ENCODE data around the gene RLF. TPM values are rescaled to one million over a fixed set of nuclear protein-coding genes. Genes with fewer than 3 reads are reported as not detected.
A peak's percentile ranks its signal among the peaks of the same experiment; 100 is the strongest.

RLF gene
- total RNA-seq, 2 donors from 2014 or later = 23.6 to 26.1 TPM

- ATAC-seq = no peak
These were observed 87.2 kb downstream of the RLF start for GRCh38 chr1:40248412-40248811.

DNA sequence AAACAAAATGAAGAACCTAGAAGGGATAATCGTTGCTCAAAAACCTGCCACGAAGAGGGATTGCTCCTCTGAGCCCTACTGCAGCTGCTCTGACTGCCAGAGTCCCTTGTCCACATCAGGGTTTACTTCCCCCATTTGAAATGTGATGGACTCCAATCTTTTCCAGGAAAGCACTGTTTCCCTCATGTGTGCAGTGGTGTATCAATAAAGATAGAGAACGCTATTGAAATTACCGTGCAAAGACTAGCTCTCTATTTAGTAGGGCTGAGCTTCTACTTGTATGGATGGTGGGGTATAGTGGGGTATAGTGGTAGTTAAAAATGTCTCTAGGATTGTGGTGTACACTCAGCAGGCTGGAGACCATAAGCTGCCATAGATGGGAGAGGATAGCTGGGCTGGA lies 90.3 kb downstream of the RLF start:
- ATAC-seq = no peak
- DNase-seq (ENCODE audit: low spot score in 2 of 2) = no peak
- Mint-ChIP-seq H3K27ac (no peak overlapping the region), H3K36me3 (no peaks in the 10 kb centered on the region), H3K9me3 (no peaks in the 10 kb centered on the region)

More at GRCh38 chr1:40248412-40248811, 87.2 kb downstream of the RLF start:
- no peak for DNase-seq (ENCODE audit: low spot score in 2 of 2)
- Mint-ChIP-seq H3K36me3 (no peaks in the 10 kb centered on the region), H3K9me3 (no peaks in the 10 kb centered on the region), H3K27ac (no peak overlapping the region)

DNA sequence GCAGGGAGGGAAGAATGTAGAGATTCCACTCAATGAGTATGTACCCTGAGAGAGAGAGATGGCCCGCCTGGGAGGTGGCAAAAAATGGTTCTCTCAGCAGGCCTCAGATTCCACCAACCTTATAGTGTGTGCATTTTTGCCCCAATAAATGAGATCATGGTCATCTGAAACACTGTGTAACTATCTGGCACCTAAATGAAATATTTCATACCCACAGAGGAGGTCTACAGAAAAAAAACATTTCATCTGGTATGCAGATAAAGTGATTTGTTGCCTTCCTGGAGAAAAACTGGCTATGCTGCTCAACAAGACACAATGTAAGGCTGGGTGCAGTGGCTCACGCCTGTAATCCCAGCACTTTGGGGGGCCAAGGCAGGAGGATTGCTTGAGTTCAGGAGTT lies 91.4 kb downstream of the RLF start:
- DNase-seq (ENCODE audit: low spot score in 2 of 2) = no peak
- H3K9me3 Mint-ChIP-seq = no peaks in the 10 kb centered on the region
- no peak overlapping the region for H3K27ac Mint-ChIP-seq
- H3K36me3 Mint-ChIP-seq = peaks cover 4 to 5% of the 10 kb centered on the region in 2 donors
- no peak for ATAC-seq

DNA sequence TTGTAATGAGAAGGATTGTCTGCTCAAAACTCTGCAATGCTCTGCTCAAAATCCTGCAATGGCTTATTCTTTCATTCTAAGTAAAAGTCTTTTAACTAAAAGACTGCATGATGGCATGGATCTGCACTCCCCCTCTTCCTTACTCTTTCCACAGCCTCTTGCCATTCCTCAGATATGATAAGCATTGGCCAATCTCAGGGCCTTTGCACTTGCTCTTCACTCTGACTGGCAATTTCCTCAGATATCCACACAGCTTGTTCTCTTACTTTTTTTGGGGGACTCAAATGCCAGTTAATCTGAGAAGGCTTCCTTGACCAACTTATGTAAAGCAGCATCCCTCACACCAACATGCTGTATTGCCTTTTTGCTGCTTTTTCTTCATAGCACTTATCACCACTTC lies 94.0 kb downstream of the RLF start:
- ATAC-seq = no peak
- DNase-seq (ENCODE audit: low spot score in 2 of 2) = no peak
- Mint-ChIP-seq H3K9me3 (no peaks in the 10 kb centered on the region), H3K36me3 (peaks cover 8 to 14% of the 10 kb centered on the region in 2 donors), H3K27ac (no peak overlapping the region)

- Mint-ChIP-seq H3K36me3 (peaks cover 15 to 16% of the 10 kb centered on the region in 2 donors), H3K9me3 (no peaks in the 10 kb centered on the region), H3K27ac (peak overlapping the region; percentile 99 to 100)
- no peak for ATAC-seq
- no peak for DNase-seq (ENCODE audit: low spot score in 2 of 2)
These were observed 95.4 kb downstream of the RLF start for GRCh38 chr1:40256401-40257084.

DNA sequence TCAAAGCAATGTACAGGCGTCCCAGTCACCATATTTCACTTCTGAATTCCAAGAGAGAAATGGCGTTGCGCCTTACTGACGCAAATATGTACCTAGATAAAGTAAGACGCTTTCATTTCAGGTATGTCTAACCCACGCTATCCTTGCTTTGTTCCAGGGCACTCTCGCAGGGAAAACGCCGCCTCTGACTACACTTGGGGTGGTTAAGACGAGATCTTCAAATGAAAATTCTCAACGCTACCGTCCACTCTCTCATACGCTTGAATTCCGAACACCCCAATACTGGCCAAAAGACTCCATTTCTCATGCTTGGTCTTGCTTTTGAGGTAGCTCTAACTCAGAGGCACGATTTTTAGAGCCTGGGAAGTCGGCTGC lies 96.1 kb downstream of the RLF start:
- Mint-ChIP-seq H3K9me3 (no peaks in the 10 kb centered on the region), H3K27ac (peak overlapping the region; percentile 99 to 100), H3K36me3 (peaks cover 16 to 21% of the 10 kb centered on the region in 2 donors)
- peak; percentile 35 to 41 for ATAC-seq
- DNase-seq (ENCODE audit: low spot score in 2 of 2) = no peak

- peak within 1 kb of the TSS; percentile 99 to 100 for H3K27ac Mint-ChIP-seq
- H3K9me3 Mint-ChIP-seq = no peaks in the 10 kb centered on the region
- DNase-seq (ENCODE audit: low spot score in 2 of 2) (peak; percentile 92 to 93), ATAC-seq (peak; percentile 92 to 98)
- H3K36me3 Mint-ChIP-seq = peaks cover 20 to 26% of the 10 kb centered on the region in 2 donors
These were observed 96.7 kb downstream of the RLF start, which contains the start of gene ZMPSTE24 for GRCh38 chr1:40257688-40258444. ZMPSTE24 (plus strand) TSS chr1:40258236; CDS start chr1:40258272, 36 bp downstream.

GRCh38 chr1:40258445-40258769 lies 97.2 kb downstream of the RLF start:
- Mint-ChIP-seq H3K27ac (peak overlapping the region; percentile 99 to 100), H3K9me3 (no peaks in the 10 kb centered on the region), H3K36me3 (peaks cover 26 to 32% of the 10 kb centered on the region in 2 donors)
- no peak for DNase-seq (ENCODE audit: low spot score in 2 of 2)
- ATAC-seq = peak in 1 of 2 donors; percentile 4

DNA sequence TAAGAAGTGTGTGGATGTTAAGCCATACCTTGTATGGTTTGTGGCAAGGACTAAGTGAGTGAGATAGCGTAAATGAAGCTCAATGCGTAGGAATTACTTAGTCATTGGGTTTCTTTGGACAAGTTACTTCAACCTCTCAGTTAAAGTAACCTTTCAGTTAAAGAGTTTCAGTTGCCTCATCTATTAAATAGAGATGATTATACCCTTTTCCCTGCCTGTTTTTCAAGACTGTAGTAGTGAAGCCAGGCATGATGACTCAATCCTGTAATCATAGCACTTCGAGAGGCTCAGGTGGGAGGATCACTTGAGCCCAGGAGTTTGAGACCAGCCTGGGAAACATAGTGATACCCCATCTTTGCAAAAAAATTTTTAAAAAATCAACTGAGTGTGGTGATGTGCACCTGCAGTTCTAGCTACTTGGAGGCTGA lies 103.2 kb downstream of the RLF start:
- ATAC-seq (peak; percentile 95 to 96), DNase-seq (ENCODE audit: low spot score in 2 of 2) (peak in 1 of 2 donors; percentile 28)
- peak overlapping the region; percentile 86 to 96 for H3K27ac Mint-ChIP-seq
- H3K36me3 Mint-ChIP-seq = peaks cover 18 to 33% of the 10 kb centered on the region in 2 donors
- H3K9me3 Mint-ChIP-seq = no peaks in the 10 kb centered on the region

GRCh38 chr1:40265298-40265697 lies 104.1 kb downstream of the RLF start:
- no peak for ATAC-seq
- peak overlapping the region in 1 of 2 donors; percentile 14 for H3K27ac Mint-ChIP-seq
- H3K36me3 Mint-ChIP-seq = peaks cover 18 to 38% of the 10 kb centered on the region in 2 donors
- H3K9me3 Mint-ChIP-seq = no peaks in the 10 kb centered on the region
- no peak for DNase-seq (ENCODE audit: low spot score in 2 of 2)

- H3K9me3 Mint-ChIP-seq = no peaks in the 10 kb centered on the region
- ATAC-seq (no peak), DNase-seq (ENCODE audit: low spot score in 2 of 2) (no peak)
- H3K36me3 Mint-ChIP-seq = peaks cover 20 to 38% of the 10 kb centered on the region in 2 donors
- H3K27ac Mint-ChIP-seq = no peak overlapping the region
These were observed 104.7 kb downstream of the RLF start for GRCh38 chr1:40265919-40266318.

DNA sequence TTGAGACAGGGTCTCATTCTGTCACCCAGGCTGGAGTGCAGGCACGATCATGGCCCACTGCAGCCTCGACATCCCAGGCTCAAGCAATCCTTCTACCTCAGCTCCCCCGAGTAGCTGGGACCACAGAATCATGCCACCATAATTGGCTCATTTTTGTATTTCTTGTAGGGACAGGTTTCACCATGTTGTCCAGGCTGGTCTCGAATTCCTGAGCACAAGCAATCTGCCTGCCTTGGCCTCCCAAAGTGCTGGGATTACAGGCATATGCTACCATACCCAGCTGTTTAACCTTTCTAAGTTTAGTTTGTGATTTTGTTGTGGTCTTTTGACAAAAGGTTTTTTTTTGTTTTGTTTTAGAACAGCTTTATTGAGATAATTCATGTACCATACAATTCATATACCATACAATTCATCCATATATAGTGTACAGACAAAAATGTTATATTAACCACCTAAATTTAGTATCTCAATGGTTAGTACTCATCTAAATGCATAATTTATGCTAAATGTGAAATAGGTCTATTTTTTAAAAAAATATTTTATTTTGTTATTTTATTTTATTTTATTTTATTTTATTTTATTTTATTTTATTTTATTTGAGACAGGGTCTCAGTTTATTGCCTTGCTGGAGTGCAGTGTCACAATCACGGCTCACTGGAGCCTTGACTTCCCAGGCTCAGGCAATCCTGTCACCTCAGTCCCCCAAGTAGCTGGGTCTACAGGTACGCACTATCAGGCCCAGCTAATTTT lies 105.8 kb downstream of the RLF start:
- Mint-ChIP-seq H3K36me3 (peaks cover 20 to 39% of the 10 kb centered on the region in 2 donors), H3K27ac (peak overlapping the region in 1 of 2 donors; percentile 12), H3K9me3 (no peaks in the 10 kb centered on the region)
- DNase-seq (ENCODE audit: low spot score in 2 of 2) = no peak
- ATAC-seq = no peak

DNA sequence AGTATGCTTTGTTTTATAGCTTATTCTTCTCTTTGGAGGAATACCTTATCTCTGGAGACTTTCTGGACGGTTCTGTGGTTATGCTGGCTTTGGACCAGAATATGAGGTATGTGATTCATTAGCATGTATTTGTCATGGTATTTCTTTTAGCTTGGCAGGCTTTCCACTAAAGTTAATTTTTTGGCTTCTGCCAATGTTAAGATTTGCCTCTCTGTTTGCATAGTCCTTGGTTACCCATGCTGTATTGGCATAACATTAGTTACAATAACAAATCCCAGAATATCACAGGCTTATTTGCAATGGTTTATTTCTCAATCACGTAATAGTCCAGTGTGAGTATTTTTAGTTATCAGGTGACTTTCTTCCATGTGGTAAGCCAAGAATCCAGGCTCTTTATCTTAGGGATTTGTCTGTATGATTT lies 106.6 kb downstream of the RLF start:
- no peak for DNase-seq (ENCODE audit: low spot score in 2 of 2)
- Mint-ChIP-seq H3K27ac (peak overlapping the region in 1 of 2 donors; percentile 63), H3K9me3 (no peaks in the 10 kb centered on the region), H3K36me3 (peaks cover 17 to 38% of the 10 kb centered on the region in 2 donors)
- ATAC-seq = no peak

GRCh38 chr1:40268211-40268610 lies 107.0 kb downstream of the RLF start:
- Mint-ChIP-seq H3K36me3 (peaks cover 12 to 37% of the 10 kb centered on the region in 2 donors), H3K9me3 (no peaks in the 10 kb centered on the region), H3K27ac (peak overlapping the region in 1 of 2 donors; percentile 63)
- DNase-seq (ENCODE audit: low spot score in 2 of 2) = no peak
- ATAC-seq = no peak

GRCh38 chr1:40270152-40270834 lies 109.1 kb downstream of the RLF start:
- peaks cover 7 to 32% of the 10 kb centered on the region in 2 donors for H3K36me3 Mint-ChIP-seq
- peak in 1 of 2 donors; percentile 25 for DNase-seq (ENCODE audit: low spot score in 2 of 2)
- ATAC-seq = peak; percentile 96 to 97

DNA sequence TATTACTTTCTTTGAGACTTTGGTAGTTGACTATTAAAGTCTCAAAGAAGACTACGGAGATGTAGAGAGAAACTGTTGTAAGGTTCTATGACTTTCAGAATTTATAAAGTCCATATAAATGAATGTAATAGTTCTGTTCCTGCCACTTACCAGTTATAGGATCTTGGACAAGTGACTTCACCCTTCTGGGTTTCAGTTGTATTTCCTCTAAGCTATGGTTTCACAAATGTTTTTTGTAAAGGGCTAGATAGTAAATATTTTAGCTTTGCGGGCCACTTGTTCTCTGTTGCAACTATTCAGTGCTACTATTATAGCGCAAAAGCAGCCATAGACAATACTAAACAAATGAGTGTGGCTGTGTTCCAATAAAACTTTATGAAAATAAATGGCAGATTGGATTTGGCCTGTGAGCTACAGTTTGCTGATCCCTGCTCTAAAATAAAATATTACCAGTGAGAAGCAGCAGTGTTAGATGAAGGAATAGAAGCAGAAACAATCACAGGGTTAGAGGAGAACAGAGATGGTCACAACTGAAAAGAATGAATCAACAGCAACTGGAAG lies 111.5 kb downstream of the RLF start:
- Mint-ChIP-seq H3K27ac (peak overlapping the region; percentile 24 to 88), H3K36me3 (peaks cover 7 to 28% of the 10 kb centered on the region in 2 donors), H3K9me3 (no peaks in the 10 kb centered on the region)
- DNase-seq (ENCODE audit: low spot score in 2 of 2) (no peak), ATAC-seq (no peak)

More at GRCh38 chr1:40270152-40270834, 109.1 kb downstream of the RLF start:
- Mint-ChIP-seq H3K9me3 (no peaks in the 10 kb centered on the region), H3K27ac (peak overlapping the region; percentile 99 to 100)
